ENCODE data around the gene EAF1.

GRCh38 chr3:15387735-15388134 lies 39.7 kb upstream of the EAF1 start:
- TF ChIP-seq POLR2A (IDR thresholded peaks at IDR 0.05) (no peak), CTCF (IDR thresholded peaks at IDR 0.05) (no peak)
